ENCODE data around the gene MAP4K1.
A peak's percentile ranks its signal among the peaks of the same experiment; 100 is the strongest.

MAP4K1 gene

DNA sequence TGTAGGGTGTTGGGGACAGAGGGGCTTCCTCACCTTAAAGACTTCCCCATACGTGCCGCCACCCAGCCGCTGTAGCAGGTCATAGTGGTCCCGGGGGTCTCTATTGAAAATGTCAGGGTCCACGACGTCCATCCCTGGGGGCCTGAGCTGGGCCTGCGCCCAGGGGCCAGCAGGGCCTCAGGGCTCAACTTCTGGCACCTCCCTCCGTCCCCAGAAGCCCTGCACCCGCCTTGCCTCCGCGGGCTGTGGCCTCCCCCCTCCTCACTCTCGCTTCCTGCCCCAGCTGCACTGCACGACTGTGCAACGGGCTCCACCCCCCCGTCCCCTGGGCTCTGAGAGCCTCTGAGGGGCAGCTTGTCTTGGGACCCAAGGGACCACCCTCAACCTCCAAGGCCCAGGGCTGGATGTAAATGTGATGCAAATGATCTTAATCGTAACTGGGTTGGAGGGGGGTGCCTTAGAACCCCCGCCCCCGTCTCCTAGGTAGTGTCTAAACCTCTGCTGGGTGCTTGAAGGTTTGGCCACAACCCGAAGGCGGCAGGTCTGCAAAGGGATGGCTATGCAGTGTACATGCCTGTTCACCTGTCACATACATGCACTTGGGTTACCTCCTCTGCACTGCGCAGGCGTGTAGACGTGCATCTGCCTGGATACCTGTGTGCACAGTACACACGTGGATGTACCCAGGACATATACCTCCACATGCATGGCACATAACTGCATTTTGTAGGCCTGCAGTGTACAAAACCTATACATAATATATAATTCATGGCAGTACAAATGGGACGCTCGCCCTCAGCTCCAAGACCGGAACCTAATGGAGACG lies at the start of gene MAP4K1:
Gene MAP4K1 (minus strand): TSS at position 190 of the 826 bp plus-strand sequence. CDS start 58 bp downstream, at position 132.
- peak; percentile 79 for DNase-seq

DNA sequence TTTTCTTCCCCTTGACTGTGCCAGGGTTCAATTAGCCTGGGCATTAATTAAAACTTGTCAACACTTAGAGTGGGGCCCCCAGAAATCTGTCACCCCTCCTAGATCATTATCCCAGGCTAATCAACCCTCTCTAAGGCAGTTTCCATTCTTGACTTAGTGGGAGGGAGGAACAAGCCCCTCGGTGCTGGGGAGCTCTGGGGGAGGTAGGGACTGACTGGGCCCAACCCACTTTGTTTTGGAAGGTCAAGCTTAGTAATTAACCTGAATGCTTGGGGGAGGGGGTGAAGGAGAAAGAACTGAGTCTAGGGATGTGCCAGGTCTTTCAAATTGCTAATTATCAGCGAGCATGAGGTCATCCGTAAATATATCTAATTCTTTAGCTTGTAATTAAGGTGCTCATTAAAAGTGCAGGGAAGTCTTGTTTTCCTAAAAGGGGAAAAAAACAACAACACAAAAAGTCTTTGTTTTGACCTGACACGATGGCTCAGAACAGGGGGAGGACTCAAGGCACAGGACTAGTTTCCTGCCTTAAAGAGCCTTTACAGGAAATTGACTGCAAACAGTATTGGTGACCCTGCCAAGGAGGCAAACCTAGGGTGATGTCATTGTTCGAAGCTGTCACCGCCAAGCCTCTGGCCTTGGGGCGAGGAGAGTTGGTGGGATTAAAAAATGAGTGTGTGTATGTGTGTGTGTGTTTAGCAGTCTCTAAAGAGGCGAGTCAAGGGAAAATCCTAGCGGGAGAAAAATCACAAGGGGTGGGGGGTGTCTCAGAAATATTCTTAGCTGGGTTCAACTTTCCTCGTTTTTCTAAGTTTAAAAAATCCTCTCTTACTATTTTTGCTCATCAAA lies 49.1 kb upstream of the MAP4K1 start:
- peak; percentile 29 for DNase-seq

DNA sequence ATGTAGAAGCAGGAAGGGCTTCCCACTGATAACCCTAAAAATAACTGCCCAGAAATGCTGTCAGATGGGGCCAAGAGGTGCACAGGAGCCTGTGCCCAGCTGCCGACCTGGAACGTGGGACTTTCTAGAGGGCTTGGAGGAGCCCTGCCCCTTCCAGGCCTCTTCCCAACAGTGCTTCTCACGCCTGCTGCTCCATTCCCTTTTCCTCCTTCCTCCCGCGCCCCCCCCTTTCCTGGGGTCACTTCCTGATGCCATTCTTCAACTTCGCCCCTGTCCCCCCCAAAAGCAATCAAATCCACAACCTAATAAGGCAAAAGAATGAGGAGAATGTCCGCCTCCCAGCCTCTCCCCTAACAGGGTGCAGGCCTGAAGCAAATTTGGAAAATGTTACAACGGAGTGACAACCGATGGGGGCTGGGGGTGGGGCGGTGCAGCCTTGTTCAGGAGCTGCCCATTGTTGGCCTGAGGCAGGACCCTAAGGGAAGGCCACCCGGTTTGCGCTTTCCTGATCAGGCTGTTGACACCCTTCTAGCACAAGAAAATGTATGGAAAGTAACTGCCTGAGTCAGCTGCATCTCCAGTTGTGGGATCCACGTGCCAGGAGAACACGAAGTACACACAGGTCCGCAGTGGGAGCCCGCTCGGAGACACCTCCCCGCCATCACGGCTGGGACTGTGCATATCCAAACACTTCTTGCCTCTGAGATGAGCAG lies 48.4 kb upstream of the MAP4K1 start:
- DNase-seq, result no peak

DNA sequence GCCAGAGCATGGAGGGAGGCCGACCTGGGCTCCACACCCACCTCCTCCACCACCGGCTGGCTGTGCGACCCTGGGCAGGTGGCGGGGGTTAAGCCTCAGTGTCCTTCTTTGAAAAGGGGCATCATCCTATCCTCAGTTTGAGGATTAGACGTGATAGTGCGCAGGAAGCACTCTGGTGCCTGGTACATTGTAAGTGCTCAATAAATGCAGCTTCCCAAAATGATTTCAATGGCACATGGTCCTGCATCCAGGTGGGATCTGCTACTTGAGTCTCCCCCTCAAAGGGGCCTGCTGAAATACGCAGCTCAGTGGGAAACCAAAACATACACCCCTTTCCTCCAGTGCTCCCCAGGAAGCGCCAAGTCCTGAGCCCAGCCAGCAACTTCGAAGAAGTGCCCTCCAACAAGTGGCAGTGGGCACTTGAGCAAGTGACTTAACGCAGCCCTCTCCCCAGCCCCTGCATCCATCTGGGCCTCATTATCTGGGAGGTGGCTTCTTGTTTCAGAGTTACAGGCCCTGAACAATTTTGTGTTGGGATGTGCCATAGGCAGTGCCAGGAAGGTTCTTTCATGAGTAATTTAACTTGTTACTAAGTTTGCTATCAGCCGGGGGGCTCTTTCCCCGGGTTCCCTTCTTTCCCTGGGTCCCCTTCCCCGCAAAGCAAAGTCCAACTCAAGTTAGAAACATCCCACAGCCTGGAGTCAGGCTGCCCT lies 47.6 kb upstream of the MAP4K1 start:
- no peak for DNase-seq

DNA sequence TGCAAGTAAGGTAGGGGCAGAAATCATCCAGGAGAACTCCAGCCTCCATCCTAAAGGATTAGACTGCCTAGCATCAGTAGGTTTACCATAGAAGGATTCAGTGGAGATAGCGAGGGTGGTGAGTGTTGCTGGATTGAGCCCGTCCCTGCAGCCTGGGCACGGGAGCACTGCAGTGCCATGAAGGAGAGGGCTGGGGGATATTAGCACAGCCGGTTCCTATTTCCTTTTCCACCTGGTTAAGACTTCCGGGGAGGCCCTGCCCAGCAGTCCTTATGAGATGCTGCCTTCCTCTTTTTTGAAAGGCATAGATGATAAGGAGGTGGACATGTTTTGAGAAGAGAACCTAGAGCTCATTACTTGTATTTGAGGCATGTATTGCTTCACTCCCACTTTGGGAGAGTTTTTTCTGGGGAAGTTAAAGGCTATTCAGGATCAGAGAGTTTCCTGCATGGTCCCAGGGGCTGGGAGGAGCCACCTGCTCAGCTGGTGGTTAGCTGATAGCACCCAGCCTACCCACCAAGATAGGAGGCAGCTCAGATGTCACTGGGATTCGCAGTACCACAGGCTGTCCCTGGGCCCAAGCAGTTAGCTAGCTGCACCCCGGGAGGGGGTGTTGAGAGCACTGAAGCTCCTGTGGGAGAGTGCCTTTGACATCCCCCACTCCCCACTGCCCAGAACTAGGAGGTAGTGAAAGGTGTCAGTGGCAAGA lies 46.9 kb upstream of the MAP4K1 start:
- no peak for DNase-seq

DNA sequence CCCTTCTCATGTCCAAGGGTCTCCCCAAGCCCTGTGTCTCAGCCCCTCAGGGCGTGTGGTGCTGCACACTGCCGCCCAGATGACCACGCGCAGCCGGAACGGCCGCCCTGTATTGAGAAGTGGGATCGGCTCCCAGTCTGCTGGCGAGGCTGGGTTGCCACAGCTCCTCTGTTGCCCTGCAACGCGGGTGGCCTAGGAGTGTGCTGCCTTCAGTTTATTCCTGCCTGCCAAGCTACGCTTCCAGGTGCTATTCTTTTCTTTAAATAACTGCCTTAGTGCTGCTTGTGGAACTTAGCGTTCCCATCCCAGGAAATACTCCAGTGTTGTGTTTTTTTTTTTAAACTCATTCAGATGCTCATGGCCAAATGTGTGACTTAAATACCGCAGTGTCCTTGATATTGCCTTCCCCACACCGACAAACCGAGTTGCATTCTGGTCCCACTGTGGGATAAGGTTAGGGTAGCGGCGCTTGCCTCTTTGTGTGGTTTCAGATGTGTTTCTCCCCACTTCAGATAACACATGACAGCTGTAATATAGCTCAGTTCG lies 46.3 kb upstream of the MAP4K1 start:
- DNase-seq, result no peak

DNA sequence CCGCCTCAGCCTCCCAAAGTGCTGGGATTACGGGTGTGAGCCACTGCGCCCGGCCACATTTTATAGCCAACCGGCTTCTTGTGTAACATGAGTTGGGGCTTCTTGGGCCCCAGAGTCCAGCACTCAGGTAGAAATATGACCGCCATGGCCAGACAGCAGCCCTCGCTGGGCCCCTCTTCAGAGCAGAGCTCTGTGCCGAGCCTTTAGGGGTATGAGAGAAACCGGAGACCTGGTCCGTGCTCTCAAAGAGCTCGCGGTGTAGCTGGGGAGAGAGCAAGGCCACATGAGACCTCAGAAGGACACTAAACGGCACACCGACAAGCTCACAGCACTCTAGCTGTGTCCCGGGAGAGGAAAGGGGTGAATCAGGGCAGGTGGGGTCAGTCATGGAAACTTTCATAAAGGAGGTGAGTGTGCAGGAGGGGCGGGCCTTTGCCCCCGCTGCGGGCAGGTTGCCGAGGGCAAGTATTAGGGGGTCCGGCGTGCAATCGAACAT lies 45.5 kb upstream of the MAP4K1 start:
- no peak for DNase-seq

DNA sequence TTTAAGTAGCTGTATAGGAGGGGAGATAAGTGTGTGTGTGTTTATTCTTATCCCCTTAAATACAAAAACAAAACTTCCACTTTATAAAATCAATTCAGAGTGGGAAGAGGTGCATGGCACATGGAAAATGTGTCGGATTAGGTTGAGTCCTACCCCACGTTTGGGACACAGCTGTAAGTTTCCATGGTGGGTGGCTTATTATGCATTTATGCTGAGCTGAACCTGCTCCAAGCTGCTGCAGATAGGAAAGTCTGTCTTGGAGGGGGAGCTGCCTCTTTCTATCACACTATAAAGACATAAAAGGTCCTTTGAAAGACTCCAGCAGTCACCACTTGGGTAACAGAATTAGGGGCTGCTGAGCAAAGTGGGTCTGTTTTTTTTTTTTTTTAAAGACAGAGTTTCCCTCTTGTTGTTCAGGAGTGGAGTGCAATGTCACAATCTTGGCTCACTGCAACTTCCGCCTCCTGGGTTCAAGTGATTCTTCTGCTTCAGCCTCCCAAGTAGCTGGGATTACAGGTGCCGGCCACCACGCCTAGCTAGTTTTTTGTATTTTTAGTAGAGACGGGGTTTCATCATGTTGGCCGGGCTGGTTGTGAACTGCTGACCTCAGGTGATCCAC lies 44.9 kb upstream of the MAP4K1 start:
- no peak for DNase-seq

DNA sequence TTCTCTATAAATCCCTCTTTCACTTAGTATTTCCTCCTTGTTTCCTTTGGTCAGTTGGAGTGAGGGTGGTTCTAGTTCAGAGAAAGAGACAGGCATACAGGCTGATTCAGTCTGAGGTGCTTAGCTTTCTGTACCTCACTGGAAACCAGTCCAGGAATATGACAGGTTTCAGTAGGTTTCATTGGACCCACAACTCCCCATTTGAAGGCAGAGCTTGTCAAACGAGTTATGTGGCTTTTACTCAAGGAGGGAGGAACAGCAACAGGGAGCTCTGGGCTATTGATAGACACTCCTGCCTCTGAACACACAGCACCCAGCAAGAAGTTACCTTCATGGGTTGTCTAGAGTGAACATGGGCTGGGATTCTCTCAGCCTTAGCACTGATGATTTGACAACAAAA lies 44.2 kb upstream of the MAP4K1 start:
- DNase-seq, result no peak

DNA sequence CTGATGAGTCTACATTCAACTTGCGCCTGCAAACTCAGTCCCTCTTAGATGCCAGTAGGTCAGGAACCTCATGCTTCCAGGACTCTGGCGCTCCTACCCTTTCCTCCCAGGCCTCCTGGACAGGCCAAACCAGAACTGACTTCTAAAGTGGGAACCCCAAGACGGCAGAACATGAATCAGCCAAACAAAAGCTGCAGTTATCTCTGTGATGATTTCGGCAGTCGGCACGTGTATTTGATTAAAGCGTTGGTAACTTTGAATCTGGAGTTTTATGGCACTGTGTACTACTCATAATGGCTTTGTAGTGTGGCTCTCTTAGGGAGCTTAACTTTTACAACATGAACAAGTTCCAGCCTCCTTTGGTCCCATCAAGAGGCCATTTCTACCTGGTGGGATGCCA lies 43.4 kb upstream of the MAP4K1 start:
- no peak for DNase-seq

DNA sequence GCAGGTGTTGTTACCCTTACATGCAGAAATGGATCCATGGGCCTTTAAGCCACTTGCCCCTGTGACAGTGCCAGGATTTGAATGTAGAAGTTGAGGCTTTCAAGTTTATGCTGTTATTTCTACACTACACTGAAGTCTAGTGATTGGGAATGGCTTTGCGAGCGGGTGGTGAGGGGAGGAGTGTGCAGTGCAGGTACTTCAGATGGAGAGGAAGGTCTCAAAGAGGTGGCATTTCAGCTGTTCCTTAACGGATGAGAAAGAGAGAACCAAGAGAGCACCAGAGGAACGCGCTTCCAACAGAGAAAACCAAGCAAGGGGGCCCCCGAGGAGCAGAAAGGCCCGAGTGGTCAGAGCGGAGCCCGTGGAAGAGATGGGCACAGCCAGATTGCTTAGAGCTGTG lies 43.0 kb upstream of the MAP4K1 start:
- no peak for DNase-seq

DNA sequence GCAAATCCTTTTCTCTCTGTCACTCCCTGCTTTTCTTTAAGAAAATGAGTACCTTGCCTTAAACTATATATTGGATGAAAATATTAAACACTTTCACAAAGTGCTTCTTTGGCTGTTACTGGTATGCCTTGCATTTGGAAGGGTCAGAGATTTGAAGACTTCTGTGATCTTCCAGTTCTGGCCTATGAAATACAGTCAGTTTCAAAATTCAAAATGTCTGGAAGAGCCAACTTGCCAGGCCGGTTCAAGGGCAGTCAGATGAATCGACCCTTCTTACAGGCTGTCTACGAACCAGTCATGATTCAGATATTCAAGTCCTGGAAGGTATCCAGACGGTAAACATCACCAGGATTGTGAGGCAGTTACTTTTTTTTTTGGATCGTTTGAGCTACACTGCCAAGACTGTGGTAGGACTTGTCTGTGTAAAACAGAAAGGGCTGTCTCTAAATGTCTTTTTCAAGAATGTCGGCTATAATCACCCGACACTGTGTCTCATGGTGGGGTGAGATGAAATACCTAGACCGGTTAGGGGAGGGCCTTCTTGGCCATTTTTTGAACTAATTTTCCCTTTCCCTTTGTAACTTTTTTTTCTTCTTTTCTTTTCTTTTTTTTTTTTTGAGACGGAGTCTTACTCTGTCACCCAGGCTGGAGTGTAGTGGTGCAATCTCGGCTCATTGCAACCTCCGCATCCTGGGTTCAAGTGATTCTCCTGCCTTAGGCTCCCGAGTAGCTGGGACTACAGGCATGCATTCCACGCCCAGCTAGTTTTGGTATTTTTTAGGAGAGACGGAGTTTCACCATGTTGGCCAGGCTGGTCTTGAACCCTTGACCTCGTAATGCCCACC lies 40.9 kb upstream of the MAP4K1 start:
- no peak for DNase-seq

DNA sequence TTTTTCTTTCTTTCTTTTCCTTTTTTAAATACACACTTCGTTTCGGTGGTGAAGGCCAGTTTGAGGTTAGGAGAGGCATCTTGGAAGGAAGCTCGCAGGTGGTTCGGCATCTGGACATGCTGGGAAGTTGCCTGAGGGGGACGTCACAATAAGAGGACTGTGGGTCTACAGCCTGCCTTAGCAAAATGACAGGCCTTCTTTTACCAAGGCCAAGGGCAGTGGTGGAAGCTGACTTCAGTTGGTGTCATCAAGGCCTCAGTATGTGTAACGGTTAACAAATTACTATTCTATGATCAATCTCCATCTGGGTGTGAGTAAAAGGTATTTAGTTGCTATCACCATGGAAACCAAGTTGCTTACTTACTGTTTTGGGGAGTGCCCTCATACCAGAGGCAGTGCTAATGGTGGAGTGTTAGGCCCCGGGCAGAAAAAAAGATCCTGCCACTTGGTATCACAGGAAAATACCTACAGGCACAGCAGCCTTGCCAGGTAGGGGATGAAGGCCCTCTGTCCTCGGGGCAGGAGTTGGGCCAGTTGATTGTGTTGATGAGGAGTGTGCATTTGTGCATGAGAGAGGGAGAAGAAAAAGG lies 40.0 kb upstream of the MAP4K1 start:
- peak; percentile 29 for DNase-seq

DNA sequence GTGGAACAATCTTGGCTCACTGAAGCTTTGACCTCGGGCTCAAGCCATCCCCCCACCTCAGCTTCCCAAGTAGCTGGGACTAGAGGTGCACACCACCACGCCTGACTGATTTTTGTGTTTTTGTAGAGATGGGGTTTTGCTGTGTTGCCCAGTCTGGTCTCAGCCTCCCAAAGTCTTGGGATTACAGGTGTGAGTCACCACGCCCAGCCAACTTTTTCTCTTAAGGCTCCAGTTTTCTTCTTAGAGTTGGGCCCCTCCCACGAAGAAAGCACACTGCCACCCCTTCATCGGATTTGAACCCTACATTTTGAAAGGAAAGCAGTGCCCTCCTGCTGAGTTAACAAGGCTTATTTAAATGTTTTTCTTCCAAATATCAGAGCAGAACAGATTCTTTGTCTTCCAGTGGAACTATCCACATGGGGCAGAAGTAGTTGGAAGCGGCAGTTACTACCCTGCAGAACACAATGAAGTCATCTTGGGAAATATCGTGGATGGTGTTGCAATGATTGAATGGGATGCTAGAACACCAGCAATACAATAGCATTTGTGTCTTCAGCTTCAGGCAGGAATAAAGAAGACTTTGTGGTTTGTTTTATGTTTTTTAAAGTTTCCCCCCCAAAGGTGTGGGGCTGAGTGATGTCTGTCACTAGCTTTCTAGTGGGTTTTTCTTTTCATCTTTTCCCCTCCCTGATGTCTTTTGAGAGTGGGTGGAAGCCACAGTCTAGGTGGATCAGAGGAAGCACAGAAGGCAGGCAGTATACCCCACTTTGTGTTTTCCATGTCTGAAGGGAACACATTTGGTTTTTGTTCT lies 38.6 kb upstream of the MAP4K1 start:
- DNase-seq, result peak; percentile 39

DNA sequence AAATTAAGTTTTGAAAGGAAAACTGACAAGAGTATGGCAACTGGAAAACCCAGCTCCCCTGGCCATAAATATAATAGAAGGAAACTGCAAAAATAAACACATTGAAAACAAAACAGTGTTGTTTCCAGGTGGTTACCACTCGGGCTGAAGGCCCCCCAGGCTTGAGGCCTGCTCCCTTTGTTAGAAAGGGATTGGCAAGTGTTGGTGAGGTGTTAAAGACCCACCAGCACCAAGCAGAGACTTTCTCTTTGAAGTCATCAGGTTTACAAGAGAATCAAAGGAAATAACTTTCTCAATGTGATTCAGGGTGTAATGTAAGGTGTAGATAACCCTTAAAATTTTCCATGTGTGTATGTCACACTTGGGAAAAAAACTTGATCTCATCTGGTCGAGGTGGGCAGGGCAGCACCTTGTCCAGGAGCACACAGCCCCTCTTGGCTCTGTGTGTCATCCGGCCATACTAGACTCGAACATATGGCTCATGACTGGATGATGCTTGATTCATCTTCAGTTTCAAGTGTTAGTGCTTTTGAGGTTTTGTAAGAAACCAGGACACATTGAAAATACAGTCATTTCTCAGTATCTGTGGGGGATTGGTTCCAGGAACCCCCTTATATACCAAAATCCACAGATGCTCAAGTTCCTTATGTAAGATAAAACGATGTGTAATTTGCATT lies 37.5 kb upstream of the MAP4K1 start:
- peak; percentile 64 for DNase-seq

DNA sequence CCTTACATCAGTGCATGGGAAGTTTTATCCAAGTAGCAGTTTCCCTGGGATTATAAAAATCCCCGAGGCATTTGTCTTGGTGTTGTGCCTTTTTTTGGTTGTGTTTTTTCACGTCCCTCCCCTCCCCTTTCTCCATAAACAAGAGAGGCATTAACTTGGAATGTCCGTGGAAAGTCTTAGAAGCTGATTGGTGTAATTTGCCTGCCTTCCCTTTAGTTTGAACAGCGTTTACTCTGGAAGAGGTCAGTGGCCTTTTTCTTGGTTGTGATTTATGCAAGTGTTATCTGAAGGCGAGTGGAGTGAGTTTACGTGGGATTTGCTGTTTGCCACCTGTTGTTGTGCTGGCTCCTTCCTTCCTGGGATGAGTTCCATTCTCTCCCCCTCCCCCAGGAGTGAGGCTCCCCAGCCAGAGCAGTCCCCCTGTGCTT lies 36.9 kb upstream of the MAP4K1 start:
- no peak for DNase-seq

DNA sequence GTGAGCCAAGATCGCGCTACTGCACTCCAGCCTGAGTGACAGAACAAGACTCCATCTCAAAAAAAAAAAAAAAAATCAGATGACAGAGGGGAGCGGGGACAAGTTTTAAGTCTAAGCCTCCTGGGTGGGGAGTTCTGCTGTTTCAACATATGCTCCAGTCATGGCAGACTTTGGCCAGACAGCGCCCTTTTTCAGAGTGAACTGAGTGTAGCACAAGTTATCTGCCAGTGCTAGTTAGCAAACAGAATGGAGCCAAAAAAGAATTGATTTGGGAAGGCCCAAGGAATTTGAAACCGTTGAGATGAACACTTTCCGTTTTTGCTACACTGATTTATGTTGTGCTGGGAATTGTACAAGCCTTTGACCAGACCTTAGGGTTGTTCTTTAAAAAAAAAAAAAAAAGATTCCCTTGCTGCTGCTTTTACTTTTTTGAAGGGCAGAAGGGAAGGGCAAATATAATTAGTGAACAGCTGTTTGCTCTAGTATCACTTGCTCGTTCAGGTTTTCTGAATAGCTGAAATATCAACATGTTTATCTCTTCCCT lies 35.3 kb upstream of the MAP4K1 start:
- DNase-seq, result no peak
